Left colon (tissue), 2 donors: ENCODE data around the gene ZNF90. TPM values are rescaled to one million over a fixed set of nuclear protein-coding genes. Genes with fewer than 3 reads are reported as not detected.
A peak's percentile ranks its signal among the peaks of the same experiment; 100 is the strongest.
"Not testable (repeated sequence)": the region's sequence is repeated elsewhere in the genome, so short reads cannot be mapped to it uniquely, and the experiment has no call there.

Experiments used
- ATAC-seq: fragments of 200-7000 bp; cut with Tn5 transposase; one replicate; pipeline ENCODE4 v1.9.1; 2020; ENCODE audit warnings: mild to moderate bottlenecking, moderate library complexity
- DNase-seq, 2 donors: peaks; one replicate each; pipeline ENCODE4 v3.0.0-alpha.2; 2020
- intact Hi-C, 2 donors: fragments of 100-400 bp; cut with DNase I in 1 of 2; cut with micrococcal nuclease in 1 of 2; formaldehyde crosslinking; loops; one replicate each; pipeline versions ENCODE4 v1.11.2 to v1.14.0; 2022; cut with DNase I, micrococcal nuclease
- long read RNA-seq: library from polyadenylated mRNA; unstranded; transcript quantifications from one replicate; pipeline ENCODE4 v2.0.0, GENCODE V29; 2021
- total RNA-seq, 2 donors: library from RNA; stranded (reverse); fragmentation: NEBNext Ultra II Directional; extraction: Animal tissue kit (Norgen Biotek cat#: 25700); gene quantifications; one replicate each; pipeline ENCODE4 v1.2.1, GENCODE V29; 2021
- donor health status: DM: no; HTN: no; CAD: no.
- donor health status: DM: yes; HTN: yes; CAD: no.

ZNF90 gene
- total RNA-seq = 1 to 10 TPM; 3.2 to 3.4 TPM
- long read RNA-seq, partial matches to known transcripts = 0 of 2 reads
- long read RNA-seq, other reads (novel, unspliced or antisense) = 1 of 2 reads

- ATAC-seq (peak; percentile 90), DNase-seq (peak; percentile 93 to 94)
- intact Hi-C loops = no loop called here
These were observed at the start of gene ZNF90 for GRCh38 chr19:20077791-20078463. ZNF90 (plus strand) TSS chr19:20078000; CDS start chr19:20078133, 133 bp downstream.

DNA sequence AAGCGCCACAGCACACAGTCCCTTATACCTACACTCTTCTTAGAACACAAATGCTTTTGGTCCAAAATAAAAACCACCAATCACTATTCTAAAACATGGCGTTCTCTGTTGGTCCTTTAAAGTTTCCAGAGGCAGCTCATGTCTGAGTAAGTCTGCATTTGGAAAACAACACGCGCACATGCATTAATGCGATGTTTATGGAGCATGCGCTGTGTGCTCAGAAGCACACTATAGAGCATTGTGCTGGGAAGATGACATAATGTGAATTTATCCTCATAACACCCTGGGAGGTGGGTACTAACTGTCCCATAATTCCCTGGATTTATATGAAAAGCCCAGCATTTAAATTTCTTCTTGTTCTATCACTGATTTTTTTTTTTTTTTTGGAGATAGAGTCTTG, 49.2 kb upstream of the ZNF90 start:
- intact Hi-C loops = no loop called here
- DNase-seq = no peak
- no peak for ATAC-seq

DNA sequence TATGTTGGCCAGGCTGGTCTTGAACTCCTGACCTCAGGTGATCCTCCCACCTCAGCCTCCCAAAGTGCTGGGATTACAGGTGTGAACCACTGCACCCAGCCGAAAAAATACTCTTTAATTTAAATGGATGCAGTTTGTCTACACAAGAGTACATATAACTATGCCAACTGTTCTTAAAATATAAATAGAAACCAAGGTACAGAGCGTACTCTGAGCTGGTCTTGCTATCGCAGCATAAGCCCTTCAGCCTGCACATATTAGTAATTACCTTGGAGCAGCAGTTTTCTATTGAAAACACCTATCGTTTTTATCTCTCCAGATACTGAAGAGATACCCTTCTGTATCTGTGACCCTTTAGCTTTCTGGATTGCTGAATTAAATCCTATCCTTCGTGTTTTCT, 41.9 kb upstream of the ZNF90 start:
- intact Hi-C loops = no loop called here
- no peak for ATAC-seq
- DNase-seq = no peak

- ATAC-seq = peak; percentile 29
- DNase-seq = no peak
- intact Hi-C loops = no loop called here
These were observed 39.2 kb upstream of the ZNF90 start for GRCh38 chr19:20038358-20039202.

DNA sequence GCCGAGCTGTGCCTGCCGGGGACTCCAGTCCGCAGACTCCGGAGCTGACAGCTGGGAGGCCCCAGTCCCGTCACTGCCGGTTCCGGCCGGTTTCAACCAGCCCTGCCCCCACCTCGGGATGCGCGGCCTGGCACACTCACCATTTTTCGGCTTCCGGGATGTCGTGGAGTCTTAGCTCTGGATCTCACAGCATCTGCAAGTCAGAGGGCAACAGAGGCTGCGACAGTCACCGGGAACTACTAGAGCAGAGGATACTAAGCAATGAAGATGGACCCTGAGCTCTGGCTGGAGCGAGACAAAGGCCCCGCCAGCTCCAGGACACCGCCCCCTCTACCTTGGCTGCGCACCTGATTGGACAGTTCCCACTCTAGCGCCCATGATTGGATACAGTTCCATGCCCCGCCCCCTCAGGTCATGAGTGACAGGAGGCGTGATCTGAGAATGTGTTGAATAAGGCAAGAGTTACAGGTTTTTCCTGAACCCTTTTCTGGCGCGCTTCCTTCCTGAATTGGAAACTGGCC, 38.5 kb upstream of the ZNF90 start, which contains the start of gene ZNF682:
ZNF682 (minus strand) TSS at position 303 of the 521 bp plus-strand sequence; CDS start at position 143, 160 bp downstream.
- intact Hi-C loops = no loop called here

GRCh38 chr19:20044663-20045062, 33.1 kb upstream of the ZNF90 start:
- DNase-seq = no peak
- ATAC-seq = no peak
- intact Hi-C loops = no loop called here

More for the DNA sequence above, 38.5 kb upstream of the ZNF90 start, which contains the start of gene ZNF682:
- DNase-seq (peak; percentile 95 to 97), ATAC-seq (peak; percentile 100)

DNA sequence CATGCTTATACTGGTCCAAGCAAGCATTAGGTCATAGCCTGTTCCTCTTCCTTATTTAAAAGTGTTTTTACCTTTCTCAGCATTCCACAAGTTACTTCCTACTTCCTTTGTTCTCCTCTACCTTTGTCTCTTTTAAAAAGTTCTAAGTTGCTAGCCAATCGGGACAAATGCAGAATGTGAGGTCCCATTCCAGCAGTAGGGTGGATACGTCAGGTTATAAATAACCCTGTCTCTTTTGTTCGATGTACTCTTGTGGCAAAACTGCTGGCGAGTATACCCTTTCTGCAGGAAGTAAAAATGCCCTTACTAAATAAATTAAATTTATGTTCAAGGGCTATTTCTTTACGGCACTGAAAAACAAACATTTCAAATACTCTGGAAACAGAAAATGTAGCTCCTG, 32.1 kb upstream of the ZNF90 start:
- DNase-seq, intact Hi-C loops, ATAC-seq: not testable (repeated sequence)

GRCh38 chr19:20051841-20052768, 25.7 kb upstream of the ZNF90 start:
- peak; percentile 94 to 95 for DNase-seq
- intact Hi-C loops = no loop called here
- peak; percentile 99 for ATAC-seq

DNA sequence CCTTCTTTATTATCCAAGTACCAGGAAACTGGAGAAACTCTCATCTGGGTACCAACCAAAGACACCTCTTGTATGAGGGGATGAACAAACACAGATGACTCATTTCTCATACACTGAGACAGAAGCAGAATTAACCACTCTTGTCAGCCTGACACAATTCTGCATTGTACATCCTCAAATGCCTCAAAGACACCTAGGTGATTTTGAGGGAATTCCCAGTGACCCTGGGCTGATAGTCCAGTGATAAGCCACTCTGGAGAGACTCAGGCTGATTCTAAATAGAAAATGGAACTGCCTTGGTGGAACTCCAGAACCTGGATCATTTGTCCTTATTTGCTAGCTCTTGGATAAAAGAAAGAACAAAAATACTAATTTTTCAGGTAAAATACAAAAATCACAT, 19.1 kb upstream of the ZNF90 start:
- ATAC-seq, DNase-seq, intact Hi-C loops: not testable (repeated sequence)

- ATAC-seq (no peak), DNase-seq (no peak)
- intact Hi-C loops = no loop called here
These were observed 17.5 kb upstream of the ZNF90 start for GRCh38 chr19:20060282-20060681.

DNA sequence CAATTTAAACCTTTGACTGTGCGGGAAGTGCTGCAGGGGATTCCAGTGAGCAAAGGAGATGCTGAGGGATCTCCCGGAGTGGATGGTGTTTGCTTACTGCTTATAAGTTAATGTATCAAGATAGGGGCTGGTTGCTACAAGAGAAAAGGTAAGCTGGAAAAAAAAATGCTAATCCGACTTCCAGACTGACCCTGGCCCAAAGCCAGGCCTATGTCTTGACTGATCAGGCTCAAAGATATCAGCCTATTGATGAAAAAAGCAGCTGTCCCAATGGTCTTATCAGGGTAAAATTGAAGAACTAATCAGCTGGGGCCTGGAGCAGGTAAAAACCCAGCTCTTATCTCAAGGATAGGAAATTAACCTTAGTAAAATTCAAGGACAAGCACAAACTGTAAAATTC, 10.9 kb upstream of the ZNF90 start:
- no peak for ATAC-seq
- no peak for DNase-seq
- intact Hi-C loops = no loop called here

DNA sequence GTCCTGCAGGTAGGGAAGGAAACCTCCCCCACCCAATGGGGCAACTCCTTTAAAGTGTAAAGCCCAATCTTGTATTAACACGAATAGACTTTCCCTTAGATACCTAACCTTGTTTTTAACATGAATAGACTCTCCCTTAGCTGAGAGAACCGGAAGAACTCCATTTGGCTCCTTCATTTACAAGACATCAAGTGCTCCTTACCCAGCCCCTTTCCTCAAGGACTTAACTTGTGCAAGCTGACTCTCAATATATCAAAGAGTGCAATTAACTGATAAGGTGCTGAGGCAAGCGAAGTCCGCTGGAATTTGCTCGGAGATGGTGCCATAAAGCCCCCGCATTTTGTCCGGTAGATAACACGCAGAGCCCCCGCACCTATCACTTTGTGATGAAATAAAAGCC, 9.9 kb upstream of the ZNF90 start:
- no peak for DNase-seq
- intact Hi-C loops = no loop called here
- no peak for ATAC-seq

- intact Hi-C loops, ATAC-seq: not testable (repeated sequence)
These were observed 9.2 kb upstream of the ZNF90 start for GRCh38 chr19:20068559-20068958.

GRCh38 chr19:20070691-20071090, 7.1 kb upstream of the ZNF90 start:
- intact Hi-C loops = no loop called here
- DNase-seq = no peak
- no peak for ATAC-seq

More at GRCh38 chr19:20068559-20068958, 9.2 kb upstream of the ZNF90 start:
- DNase-seq = not testable (repeated sequence)

- intact Hi-C loops = no loop called here
- DNase-seq (no peak), ATAC-seq (no peak)
These were observed 4.9 kb upstream of the ZNF90 start for GRCh38 chr19:20072936-20073335.

- ATAC-seq = peak; percentile 42
- DNase-seq = peak; percentile 28 to 44
- intact Hi-C loops = no loop called here
These were observed 806 bp downstream of the ZNF90 start for GRCh38 chr19:20078581-20079031.

- DNase-seq (peak in 1 of 2 donors; percentile 17), ATAC-seq (peak; percentile 53)
- intact Hi-C loops = no loop called here
These were observed 1.7 kb downstream of the ZNF90 start for GRCh38 chr19:20079476-20079875.

GRCh38 chr19:20080656-20081055, 2.9 kb downstream of the ZNF90 start:
- ATAC-seq (no peak), DNase-seq (no peak)

More at GRCh38 chr19:20080656-20081055, 2.9 kb downstream of the ZNF90 start:
- intact Hi-C loops = no loop called here
